Measurements from ENCODE around the gene KCTD11.
A peak's percentile ranks its signal among the peaks of the same experiment; 100 is the strongest.

KCTD11 gene

GRCh38 chr17:7325031-7325528 lies 26.9 kb upstream of the KCTD11 start:
- TF ChIP-seq CTCF (IDR thresholded peaks at IDR 0.05; ENCODE audit: low read depth, low read length) (no peak), MYC (IDR thresholded peaks at IDR 0.05; ENCODE audit: low read depth, low read length) (no peak), MAX (IDR thresholded peaks at IDR 0.05; ENCODE audit: low read depth, low read length) (no peak), POLR2A (IDR thresholded peaks at IDR 0.05; ENCODE audit: extremely low read depth, insufficient read length) (no peak)
- H3K4me3 ChIP-seq (ENCODE audit: low read depth, low read length) = no peak overlapping the region
- no peak for DNase-seq (ENCODE audit: low read depth)

- TF ChIP-seq CTCF (IDR thresholded peaks at IDR 0.05; ENCODE audit: low read depth, low read length) (no peak), MAX (IDR thresholded peaks at IDR 0.05; ENCODE audit: low read depth, low read length) (no peak), MYC (IDR thresholded peaks at IDR 0.05; ENCODE audit: low read depth, low read length) (no peak), POLR2A (IDR thresholded peaks at IDR 0.05; ENCODE audit: extremely low read depth, insufficient read length) (no peak)
- DNase-seq (ENCODE audit: low read depth) = no peak
- H3K4me3 ChIP-seq (ENCODE audit: low read depth, low read length) = no peak overlapping the region
Measured at GRCh38 chr17:7326186-7326585, 25.8 kb upstream of the KCTD11 start.

- H3K4me3 ChIP-seq (ENCODE audit: low read depth, low read length) = no peak overlapping the region
- DNase-seq (ENCODE audit: low read depth) = no peak
- TF ChIP-seq CTCF (IDR thresholded peaks at IDR 0.05; ENCODE audit: low read depth, low read length) (no peak), POLR2A (IDR thresholded peaks at IDR 0.05; ENCODE audit: extremely low read depth, insufficient read length) (no peak), MYC (IDR thresholded peaks at IDR 0.05; ENCODE audit: low read depth, low read length) (no peak), MAX (IDR thresholded peaks at IDR 0.05; ENCODE audit: low read depth, low read length) (no peak)
Measured at GRCh38 chr17:7327056-7327455, 24.9 kb upstream of the KCTD11 start.

GRCh38 chr17:7327501-7327900 lies 24.5 kb upstream of the KCTD11 start:
- TF ChIP-seq MAX (IDR thresholded peaks at IDR 0.05; ENCODE audit: low read depth, low read length) (no peak), POLR2A (IDR thresholded peaks at IDR 0.05; ENCODE audit: extremely low read depth, insufficient read length) (no peak), MYC (IDR thresholded peaks at IDR 0.05; ENCODE audit: low read depth, low read length) (no peak), CTCF (IDR thresholded peaks at IDR 0.05; ENCODE audit: low read depth, low read length) (no peak)
- DNase-seq (ENCODE audit: low read depth) = no peak
- peak overlapping the region; percentile 90 for H3K4me3 ChIP-seq (ENCODE audit: low read depth, low read length)

- no peak for DNase-seq (ENCODE audit: low read depth)
- peak overlapping the region; percentile 90 for H3K4me3 ChIP-seq (ENCODE audit: low read depth, low read length)
- TF ChIP-seq CTCF (IDR thresholded peaks at IDR 0.05; ENCODE audit: low read depth, low read length) (no peak), MYC (IDR thresholded peaks at IDR 0.05; ENCODE audit: low read depth, low read length) (no peak), MAX (IDR thresholded peaks at IDR 0.05; ENCODE audit: low read depth, low read length) (no peak), POLR2A (IDR thresholded peaks at IDR 0.05; ENCODE audit: extremely low read depth, insufficient read length) (no peak)
Measured at GRCh38 chr17:7328009-7328408, 24.0 kb upstream of the KCTD11 start.
